ENCODE measurements around the gene PCBP3. TPM values are rescaled to one million over a fixed set of nuclear protein-coding genes. Genes with fewer than 3 reads are reported as not detected.

The PCBP3 gene
- total RNA-seq, 2 experiments from 2014 or later: 0.66 to 1.3 TPM

DNA sequence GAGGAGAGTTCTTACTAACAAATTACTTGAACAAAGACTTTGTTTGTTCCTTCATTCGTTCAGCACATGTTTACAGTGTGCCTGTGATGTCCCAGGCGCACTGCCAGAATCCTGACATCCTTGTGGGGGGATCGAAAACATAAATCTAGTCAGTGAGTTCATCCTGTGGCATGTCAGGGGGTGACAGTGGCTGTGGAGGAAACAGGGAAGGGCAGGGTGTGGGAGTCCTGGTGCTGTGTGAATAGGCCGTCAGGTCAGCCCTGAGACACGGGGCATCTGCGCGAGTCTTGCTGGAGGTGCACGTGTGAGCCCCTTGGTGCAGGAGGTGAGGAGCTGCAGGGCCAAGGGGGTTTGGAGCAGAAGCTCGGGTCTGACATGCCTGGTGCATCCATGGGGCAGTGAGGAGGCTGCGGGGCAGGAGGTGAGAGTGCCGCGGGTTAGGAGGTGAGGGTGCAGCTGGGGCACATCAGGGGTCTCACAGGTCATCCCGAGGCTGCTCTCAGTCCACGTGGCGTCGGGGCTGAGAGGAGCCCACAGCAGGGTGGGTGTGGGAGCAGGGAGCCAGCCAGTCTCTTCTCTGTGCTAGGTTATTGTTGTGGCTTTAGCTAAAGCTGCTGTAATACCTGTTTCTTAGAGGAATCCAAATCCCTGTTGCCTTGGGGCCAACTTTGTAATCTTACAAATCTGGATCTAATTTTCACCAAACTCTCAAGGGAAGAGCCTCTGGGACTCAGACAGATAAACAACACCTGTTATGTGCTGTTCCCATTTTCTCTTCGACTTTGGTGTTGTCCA lies 93.4 kb downstream of the PCBP3 start:
- peaks cover 6% of the 10 kb centered on the region for H3K4me1 Mint-ChIP-seq
- no peaks in the 10 kb centered on the region for H3K36me3 Mint-ChIP-seq
- no peak overlapping the region for H3K27ac Mint-ChIP-seq
- no peaks in the 10 kb centered on the region for H3K27me3 Mint-ChIP-seq
- H3K9me3 Mint-ChIP-seq: peaks cover 1% of the 10 kb centered on the region
- no peak overlapping the region for H3K4me3 Mint-ChIP-seq
- no peak for DNase-seq

DNA sequence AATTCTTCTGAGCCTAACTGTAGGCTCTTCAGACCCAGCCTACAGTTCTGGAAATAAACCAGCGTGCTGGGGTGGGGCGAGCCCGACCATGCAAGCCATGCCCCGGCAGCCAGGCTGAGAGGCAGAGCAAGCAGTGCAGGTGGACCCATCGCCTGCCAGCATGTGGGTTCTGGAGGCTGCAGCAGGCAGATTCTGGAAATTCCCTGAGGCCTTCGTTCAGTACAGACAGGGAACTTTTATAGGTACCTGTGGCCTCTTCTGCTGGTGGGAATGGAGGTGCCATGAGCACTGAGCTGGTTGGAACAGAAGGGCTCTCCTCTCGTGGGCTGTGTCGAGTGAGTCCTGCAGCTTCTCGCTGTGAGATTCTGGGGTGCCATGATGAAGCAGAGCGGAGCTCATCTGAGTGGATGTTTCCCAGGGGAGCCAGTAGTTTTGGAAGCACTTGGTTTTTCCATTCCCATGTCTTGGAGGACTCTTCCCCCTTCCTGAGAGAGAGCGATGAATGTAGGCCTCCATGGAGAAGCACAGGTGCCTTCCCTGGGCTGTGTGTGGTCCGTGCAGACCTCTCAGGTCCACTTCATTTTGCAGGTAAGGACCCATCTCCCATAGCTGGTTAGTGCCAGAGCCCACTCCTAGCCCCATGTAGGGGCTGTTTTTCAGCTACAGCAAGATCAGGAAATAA lies 94.1 kb downstream of the PCBP3 start:
- Mint-ChIP-seq H3K4me3 (no peak overlapping the region), H3K27me3 (no peaks in the 10 kb centered on the region), H3K9me3 (peaks cover 1% of the 10 kb centered on the region), H3K4me1 (peaks cover 13% of the 10 kb centered on the region), H3K36me3 (no peaks in the 10 kb centered on the region), H3K27ac (no peak overlapping the region)
- no peak for DNase-seq

DNA sequence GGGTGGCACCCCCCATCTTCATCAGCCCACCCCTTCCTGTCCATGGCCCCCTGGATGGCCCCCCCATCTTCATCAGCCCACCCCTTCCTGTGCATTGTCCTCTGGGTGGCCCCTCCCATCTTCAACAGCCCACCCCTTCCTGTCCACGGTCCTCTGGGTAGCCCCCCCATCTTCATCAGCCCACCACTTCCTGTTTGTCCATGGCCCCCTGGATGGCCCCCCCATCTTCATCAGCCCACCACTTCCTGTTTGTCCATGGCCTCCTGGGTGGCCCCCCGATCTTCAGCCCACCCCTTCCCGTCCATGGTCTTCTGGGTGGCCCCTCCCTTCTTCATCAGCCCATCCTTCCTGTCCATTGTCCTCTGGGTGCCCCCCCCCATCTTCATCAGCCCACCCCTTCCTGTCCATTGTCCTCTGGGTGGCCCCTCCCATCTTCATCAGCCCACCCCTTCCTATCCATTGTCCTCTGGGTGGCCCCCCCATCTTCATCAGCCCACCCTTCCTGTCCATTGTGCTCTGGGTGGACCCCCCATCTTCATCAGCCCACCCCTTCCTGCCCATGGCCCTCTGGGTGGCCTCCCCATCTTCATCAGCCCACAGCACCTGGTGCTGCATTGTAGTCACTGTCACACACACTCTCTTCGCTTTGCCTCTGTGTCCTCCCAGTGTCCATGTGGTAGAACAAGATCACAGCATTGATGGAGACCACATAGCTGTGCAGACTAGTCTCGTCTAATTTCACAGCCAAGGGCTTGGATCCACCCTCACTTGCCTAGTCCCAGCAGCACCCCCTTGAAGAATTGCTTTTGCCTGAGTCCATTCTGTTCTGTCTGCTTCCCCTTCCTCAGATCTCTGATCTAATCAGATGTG lies 95.9 kb downstream of the PCBP3 start:
- DNase-seq: no peak
- Mint-ChIP-seq H3K9me3 (peaks cover 1% of the 10 kb centered on the region), H3K36me3 (no peaks in the 10 kb centered on the region), H3K4me1 (peaks cover 13% of the 10 kb centered on the region), H3K27ac (no peak overlapping the region), H3K27me3 (no peaks in the 10 kb centered on the region), H3K4me3 (no peak overlapping the region)

DNA sequence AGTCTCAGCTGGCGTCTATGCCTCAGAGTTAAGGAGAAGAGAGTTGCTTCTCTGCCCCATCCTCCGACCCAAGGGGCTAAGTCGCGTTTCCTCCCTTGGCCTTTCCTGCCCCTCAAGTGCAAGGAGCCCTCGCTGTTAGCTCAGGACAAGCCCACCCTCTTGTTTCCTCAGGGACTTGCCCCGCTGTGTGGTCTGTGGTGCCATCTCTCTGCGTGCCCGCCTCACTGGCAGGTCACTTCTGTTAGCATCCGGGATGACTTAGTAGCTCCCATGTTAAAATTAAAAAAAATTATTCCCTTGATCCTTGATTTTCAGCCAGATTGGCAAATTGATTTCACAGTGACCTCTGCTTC lies 96.5 kb downstream of the PCBP3 start:
- peaks cover 1% of the 10 kb centered on the region for H3K9me3 Mint-ChIP-seq
- no peak overlapping the region for H3K4me3 Mint-ChIP-seq
- H3K36me3 Mint-ChIP-seq: no peaks in the 10 kb centered on the region
- H3K27me3 Mint-ChIP-seq: no peaks in the 10 kb centered on the region
- H3K27ac Mint-ChIP-seq: no peak overlapping the region
- no peak for DNase-seq
- peaks cover 13% of the 10 kb centered on the region for H3K4me1 Mint-ChIP-seq

DNA sequence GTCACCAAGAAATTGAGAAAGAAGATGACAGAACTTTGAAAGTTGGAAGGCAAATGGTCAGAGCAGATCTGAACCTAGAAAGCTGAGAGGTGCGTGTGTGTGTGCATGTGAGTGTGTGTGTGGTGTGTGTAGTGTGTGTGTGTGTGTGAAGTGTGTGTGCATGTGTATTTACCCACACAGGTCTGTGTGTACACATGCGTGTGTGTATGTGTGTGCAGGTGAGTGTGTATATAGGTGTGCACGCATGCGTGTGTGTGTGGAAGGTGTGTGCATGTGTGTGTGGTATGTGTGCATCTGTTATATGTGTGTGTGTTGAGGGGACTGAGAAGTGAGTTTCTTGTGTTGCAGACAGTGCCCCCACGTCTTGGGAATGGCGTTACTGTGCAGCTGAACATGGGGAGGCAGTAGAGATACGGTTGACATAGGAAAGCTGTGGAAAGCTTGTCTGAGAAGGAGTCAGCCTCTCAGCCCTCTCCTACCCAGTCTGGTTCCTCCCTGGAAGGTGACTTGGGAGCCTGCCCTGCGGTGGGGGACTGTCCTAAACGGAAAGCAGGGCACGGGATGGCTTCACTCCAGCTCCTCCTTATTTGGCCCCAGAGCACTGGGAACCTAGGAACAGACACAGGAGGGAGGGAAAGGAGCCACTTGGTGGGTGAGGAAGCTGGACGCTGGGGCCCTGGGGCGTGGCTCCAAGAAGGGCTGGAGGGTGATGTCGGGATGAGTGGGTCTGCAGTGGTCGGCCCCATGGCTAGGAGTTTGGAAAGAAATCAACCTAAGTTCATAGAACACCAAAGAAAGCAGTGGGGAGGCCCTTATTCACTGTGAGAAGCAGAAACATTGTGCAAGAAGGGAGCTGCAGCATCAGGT lies 97.2 kb downstream of the PCBP3 start:
- Mint-ChIP-seq H3K36me3 (peaks cover 3% of the 10 kb centered on the region), H3K27me3 (no peaks in the 10 kb centered on the region), H3K4me3 (no peak overlapping the region), H3K27ac (no peak overlapping the region), H3K4me1 (peaks cover 13% of the 10 kb centered on the region), H3K9me3 (peaks cover 1% of the 10 kb centered on the region)
- DNase-seq: no peak

DNA sequence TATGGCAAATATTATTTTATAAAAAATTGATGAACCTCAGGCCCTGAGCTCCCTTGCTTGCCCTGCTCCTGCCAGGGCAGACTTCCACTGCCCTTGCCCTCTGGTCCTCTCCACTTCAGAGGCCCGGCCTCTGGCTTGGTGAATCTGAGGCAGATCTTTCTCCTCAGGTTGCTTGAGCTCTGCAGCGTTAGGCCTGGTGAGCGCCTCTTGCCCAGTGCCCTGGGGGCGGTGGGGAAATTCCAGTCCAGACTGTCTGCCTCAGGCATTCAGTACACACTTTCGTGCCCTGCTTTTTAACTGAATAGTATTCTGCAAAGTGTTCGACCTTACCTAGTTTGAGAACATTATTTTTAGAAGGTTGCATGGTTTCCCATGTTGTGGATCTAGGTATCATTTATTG lies 98.2 kb downstream of the PCBP3 start:
- Mint-ChIP-seq H3K27me3 (no peaks in the 10 kb centered on the region), H3K4me1 (peaks cover 13% of the 10 kb centered on the region)
- no peak for DNase-seq

DNA sequence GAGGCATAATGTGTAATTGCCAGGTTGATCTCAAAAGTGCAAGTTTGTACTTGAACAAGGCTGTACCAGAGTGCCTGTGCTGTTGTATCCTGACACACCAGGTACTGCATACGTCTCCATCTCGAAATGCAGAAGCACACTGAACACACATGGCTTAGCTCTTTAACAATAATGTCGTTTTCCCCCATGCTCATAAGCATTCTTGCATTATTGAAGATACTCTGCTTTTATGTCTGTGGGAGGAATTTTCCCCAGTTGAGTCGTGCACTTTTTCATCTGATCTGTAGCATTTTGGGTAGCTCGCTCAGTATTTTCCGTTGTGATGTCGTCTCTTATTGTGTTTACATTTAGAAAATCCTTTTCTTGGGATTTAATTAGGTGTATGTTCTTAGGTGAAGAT lies 98.7 kb downstream of the PCBP3 start:
- peaks cover 1% of the 10 kb centered on the region for H3K9me3 Mint-ChIP-seq
- H3K36me3 Mint-ChIP-seq: peaks cover 3% of the 10 kb centered on the region
- peaks cover 13% of the 10 kb centered on the region for H3K4me1 Mint-ChIP-seq
- no peak overlapping the region for H3K27ac Mint-ChIP-seq
- no peak overlapping the region for H3K4me3 Mint-ChIP-seq
- H3K27me3 Mint-ChIP-seq: no peaks in the 10 kb centered on the region
- DNase-seq: no peak

More for the DNA sequence above, 98.2 kb downstream of the PCBP3 start:
- Mint-ChIP-seq H3K4me3 (no peak overlapping the region), H3K27ac (no peak overlapping the region), H3K9me3 (peaks cover 1% of the 10 kb centered on the region), H3K36me3 (peaks cover 3% of the 10 kb centered on the region)

DNA sequence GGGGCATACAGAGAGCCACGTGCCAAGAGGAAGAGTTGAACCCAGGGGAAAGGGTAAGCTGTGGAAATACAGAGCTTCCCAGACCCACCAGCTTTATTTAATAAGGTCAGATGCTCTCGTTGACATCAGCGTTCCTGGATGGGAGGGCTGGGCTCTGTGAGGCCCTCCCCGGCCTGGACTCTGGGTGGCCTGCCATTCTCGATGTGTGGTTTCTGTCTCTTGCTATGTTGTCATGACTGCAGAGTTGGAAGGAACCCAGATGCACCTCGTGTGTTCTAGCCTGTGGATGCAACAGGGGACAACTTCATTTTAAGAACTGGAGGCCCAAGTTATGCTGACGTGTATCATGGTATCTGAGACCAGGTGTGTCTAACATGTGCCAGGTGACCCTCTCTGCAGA lies 101.7 kb downstream of the PCBP3 start:
- no peak for DNase-seq
- no peaks in the 10 kb centered on the region for H3K9me3 Mint-ChIP-seq
- H3K27me3 Mint-ChIP-seq: no peaks in the 10 kb centered on the region
- peaks cover 3% of the 10 kb centered on the region for H3K36me3 Mint-ChIP-seq
- H3K4me1 Mint-ChIP-seq: peaks cover 14% of the 10 kb centered on the region
- no peak overlapping the region for H3K4me3 Mint-ChIP-seq
- no peak overlapping the region for H3K27ac Mint-ChIP-seq

DNA sequence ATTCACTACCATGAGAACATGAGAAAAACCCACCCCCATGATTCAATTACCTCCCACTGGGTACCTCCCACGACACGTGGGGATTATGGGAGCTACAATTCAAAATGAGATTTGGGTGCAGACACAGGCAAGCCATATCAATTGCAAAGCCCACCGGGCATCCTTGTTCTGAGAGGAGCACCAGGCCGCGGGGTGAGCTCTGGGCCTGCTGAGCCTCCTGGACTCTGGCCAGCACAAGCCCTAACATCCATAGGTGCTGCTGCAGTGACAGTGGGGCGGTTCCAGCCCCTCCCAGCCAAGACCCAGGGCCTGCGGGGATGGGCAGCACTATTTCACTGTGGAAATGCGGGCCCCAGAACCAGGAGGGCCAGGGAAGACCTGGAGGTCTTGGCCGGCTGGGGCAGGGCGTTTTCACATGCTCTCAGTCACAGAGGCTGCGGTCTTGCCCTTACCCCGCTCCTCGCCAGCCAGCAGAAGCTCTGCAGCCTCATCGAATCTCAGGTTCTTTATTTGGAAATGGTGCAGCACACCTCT lies 103.8 kb downstream of the PCBP3 start:
- peaks cover 7% of the 10 kb centered on the region for H3K4me1 Mint-ChIP-seq
- H3K4me3 Mint-ChIP-seq: no peak overlapping the region
- no peaks in the 10 kb centered on the region for H3K9me3 Mint-ChIP-seq
- no peak for DNase-seq
- no peaks in the 10 kb centered on the region for H3K27me3 Mint-ChIP-seq
- H3K27ac Mint-ChIP-seq: no peak overlapping the region
- peaks cover 3% of the 10 kb centered on the region for H3K36me3 Mint-ChIP-seq

DNA sequence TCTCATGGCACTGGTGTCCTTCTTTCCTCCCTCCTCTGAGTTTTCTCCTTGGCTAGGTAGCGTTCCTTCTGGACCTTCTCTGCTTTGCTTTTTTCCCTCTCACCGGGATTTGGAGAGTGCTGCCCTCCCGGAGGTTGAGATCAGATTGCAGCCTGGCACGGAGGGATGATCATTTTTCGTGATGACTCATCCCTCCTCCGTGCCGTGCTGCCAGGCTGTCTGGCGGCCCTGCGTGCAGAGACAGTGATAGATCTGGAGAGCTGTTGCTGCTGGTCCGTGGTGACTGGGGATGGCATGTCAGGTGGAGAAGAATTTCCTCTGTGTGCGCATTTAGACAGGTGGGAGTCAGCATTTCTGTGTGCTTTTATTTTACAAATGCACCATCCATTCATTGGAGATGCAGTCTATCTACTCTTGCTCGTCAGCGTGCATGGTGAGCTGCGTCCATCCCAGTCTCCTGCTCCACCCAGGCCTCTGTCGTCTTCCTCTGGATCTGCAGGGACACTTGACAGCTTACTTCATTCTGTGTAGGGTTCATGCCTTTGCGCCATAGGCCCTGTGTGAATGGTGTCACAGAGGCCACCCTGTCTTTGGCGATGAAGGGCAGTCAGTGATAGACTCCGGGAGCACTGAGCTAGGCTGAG lies 104.4 kb downstream of the PCBP3 start:
- Mint-ChIP-seq H3K27ac (no peak overlapping the region), H3K4me3 (no peak overlapping the region), H3K27me3 (no peaks in the 10 kb centered on the region), H3K9me3 (no peaks in the 10 kb centered on the region), H3K36me3 (peaks cover 3% of the 10 kb centered on the region), H3K4me1 (peaks cover 5% of the 10 kb centered on the region)
- DNase-seq: no peak

DNA sequence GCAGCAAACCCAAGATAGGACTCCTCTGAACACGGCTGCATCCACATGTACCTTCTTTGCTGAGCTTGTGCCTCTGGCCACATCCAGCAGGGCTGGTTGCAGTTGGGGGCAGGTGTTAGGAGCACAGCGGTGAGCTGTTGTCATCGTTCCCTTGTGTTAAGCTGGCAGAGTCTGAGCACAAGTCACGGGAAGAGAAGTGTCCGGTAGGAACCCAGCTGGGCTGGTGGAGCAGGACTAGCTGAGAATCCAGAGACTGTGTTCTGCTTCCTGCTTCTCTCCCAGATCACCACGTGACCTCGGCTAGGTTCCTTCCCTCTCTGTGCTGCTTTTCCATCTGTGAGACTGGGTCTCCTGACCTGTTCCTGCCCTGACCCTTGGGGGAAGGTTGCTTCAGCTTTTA lies 105.1 kb downstream of the PCBP3 start:
- Mint-ChIP-seq H3K36me3 (peaks cover 3% of the 10 kb centered on the region), H3K4me3 (no peak overlapping the region), H3K9me3 (no peaks in the 10 kb centered on the region), H3K27me3 (no peaks in the 10 kb centered on the region), H3K4me1 (peaks cover 7% of the 10 kb centered on the region), H3K27ac (no peak overlapping the region)
- DNase-seq: no peak

DNA sequence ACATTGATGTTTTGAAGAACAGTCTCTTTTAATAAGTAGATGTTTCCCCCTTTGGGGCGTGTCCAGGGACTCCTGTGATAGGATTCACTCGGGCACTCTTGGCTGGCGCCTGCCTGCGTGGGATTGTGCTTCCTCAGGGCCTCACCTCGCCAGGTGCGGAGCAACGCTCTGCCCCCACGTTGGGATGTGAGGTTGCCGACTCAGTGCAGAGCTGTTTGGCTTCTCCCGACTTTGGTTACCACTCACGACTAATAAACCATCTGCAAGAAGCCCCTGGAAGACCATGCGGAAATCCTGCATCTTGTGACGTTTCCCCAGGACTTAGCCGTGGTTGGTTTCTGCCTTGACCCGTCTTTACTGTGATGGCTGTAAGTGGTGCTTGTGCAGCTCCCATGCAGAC lies 106.4 kb downstream of the PCBP3 start:
- H3K27ac Mint-ChIP-seq: no peak overlapping the region

DNA sequence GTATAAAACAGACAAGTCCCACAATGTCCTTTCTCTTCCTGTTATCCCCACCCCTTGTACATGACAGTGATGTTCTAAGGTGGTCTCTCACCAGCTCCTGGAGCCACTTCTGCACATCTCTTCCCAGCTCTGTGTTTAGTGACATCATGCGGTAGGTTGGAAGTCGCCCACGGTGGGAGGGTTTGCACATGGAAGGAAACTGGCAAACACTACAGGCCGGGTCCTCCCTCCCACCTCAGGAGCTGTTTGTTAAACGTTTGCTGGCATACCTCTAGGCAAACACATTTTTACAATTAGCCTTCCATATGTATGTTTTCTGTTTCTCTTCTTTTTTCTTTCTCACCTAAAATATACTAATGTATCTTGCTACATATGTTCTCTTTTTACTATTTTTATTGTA lies 107.4 kb downstream of the PCBP3 start:
- Mint-ChIP-seq H3K4me3 (no peak overlapping the region), H3K27ac (no peak overlapping the region), H3K9me3 (peaks cover under 1% of the 10 kb centered on the region), H3K27me3 (no peaks in the 10 kb centered on the region), H3K36me3 (no peaks in the 10 kb centered on the region), H3K4me1 (peaks cover 7% of the 10 kb centered on the region)
- no peak for DNase-seq

More for the DNA sequence above, 106.4 kb downstream of the PCBP3 start:
- Mint-ChIP-seq H3K36me3 (peaks cover 3% of the 10 kb centered on the region), H3K4me1 (peaks cover 7% of the 10 kb centered on the region), H3K4me3 (no peak overlapping the region), H3K27me3 (no peaks in the 10 kb centered on the region), H3K9me3 (no peaks in the 10 kb centered on the region)
- DNase-seq: no peak

DNA sequence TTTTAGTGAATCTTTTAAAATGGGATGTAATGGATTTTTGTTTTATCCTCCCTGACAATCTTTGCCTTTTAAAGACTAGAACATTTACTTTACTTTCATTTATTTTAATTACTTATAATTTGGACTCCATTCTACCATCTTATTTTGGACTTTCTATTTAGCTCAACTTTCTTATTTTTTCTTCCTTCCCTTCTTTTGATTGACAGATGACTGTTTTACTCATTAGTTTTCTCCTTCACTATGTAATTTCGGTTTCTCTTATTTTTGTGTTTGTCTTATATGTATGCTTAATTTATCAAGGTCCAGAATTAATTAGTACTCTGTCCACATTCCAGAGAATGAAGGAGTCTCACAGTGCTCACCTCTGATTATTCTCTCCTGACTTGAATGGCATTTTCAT lies 109.9 kb downstream of the PCBP3 start:
- peaks cover 3% of the 10 kb centered on the region for H3K9me3 Mint-ChIP-seq
- DNase-seq: no peak
- peaks cover 7% of the 10 kb centered on the region for H3K4me1 Mint-ChIP-seq
- H3K4me3 Mint-ChIP-seq: no peak overlapping the region
- no peaks in the 10 kb centered on the region for H3K27me3 Mint-ChIP-seq
- H3K36me3 Mint-ChIP-seq: no peaks in the 10 kb centered on the region
- no peak overlapping the region for H3K27ac Mint-ChIP-seq

Measured in activated naive CD8-positive, alpha-beta T cell treated with anti-CD3 and anti-CD28 coated beads for 36 hours (primary cell).